GM12801 (cell line): ENCODE results near the gene MCL1.

Experiments used
- TF ChIP-seq, protein P1 (sequence below): IDR thresholded peaks from one replicate; pipeline ENCODE4 v1.5.1; 2011; ENCODE audit warnings: control low read depth; ENCODE audit not compliant: insufficient read length; ENCODE audit errors: extremely low read depth

MCL1 gene

DNA sequence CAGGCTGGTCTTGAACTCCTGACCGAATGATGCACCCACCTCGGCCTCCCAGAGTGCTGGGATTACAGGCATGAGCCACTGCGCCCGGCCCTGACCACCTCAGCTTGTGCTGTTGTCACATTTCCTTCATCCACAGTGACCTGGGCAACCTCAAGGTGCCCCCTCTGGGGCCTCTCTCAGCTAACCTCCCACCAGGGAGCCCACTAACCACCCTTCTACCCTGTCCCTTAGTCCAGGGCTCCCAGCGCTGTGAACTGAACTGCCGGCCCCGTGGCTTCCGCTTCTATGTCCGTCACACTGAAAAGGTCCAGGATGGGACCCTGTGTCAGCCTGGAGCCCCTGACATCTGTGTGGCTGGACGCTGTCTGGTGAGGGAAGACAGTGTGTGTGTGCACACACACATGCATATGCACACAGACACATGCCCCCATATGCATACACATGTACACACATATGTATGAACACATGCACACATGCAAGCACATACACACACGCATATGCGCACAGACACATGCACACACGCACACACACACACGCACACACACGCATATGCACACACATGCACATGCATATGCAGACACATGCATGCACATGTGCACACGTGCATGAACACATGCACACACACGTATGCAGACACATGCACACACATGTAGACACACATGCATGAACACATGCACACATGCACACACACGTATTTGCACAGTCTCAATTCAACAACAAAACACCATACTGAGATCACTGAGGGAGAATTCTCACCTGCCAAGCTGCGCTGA lies 24.0 kb downstream of the MCL1 start:
- TF ChIP-seq, protein P1, sequence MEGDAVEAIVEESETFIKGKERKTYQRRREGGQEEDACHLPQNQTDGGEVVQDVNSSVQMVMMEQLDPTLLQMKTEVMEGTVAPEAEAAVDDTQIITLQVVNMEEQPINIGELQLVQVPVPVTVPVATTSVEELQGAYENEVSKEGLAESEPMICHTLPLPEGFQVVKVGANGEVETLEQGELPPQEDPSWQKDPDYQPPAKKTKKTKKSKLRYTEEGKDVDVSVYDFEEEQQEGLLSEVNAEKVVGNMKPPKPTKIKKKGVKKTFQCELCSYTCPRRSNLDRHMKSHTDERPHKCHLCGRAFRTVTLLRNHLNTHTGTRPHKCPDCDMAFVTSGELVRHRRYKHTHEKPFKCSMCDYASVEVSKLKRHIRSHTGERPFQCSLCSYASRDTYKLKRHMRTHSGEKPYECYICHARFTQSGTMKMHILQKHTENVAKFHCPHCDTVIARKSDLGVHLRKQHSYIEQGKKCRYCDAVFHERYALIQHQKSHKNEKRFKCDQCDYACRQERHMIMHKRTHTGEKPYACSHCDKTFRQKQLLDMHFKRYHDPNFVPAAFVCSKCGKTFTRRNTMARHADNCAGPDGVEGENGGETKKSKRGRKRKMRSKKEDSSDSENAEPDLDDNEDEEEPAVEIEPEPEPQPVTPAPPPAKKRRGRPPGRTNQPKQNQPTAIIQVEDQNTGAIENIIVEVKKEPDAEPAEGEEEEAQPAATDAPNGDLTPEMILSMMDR, result no peak

DNA sequence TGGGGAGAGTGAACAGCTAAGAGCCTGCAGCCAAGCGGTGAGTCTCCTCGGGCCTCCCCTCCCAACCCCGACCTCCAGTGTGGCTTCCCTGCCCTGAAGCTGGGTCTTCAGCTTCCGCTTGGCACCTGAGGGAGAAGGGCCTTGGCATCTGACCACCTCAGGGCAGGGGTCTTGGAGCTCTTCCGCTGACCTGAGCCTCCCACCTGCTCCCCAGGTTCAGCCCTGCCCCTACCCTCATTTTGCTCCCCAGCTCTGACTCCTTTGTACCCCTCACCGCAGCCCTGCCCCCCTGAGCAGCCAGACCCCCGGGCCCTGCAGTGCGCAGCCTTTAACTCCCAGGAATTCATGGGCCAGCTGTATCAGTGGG lies 25.3 kb downstream of the MCL1 start:
- TF ChIP-seq, protein P1, result no peak

DNA sequence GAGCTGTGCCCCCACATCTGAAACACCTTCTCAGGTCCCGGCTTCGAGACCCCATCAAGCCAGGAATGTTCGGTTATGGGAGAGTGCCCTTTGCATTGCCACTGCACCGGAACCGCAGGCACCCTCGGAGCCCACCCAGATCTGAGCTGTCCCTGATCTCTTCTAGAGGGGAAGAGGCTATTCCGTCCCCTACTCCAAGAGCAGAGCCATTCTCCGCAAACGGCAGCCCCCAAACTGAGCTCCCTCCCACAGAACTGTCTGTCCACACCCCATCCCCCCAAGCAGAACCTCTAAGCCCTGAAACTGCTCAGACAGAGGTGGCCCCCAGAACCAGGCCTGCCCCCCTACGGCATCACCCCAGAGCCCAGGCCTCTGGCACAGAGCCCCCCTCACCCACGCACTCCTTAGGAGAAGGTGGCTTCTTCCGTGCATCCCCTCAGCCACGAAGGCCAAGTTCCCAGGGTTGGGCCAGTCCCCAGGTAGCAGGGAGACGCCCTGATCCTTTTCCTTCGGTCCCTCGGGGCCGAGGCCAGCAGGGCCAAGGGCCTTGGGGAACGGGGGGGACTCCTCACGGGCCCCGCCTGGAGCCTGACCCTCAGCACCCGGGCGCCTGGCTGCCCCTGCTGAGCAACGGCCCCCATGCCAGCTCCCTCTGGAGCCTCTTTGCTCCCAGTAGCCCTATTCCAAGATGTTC lies 25.9 kb downstream of the MCL1 start:
- TF ChIP-seq, protein P1, result no peak

DNA sequence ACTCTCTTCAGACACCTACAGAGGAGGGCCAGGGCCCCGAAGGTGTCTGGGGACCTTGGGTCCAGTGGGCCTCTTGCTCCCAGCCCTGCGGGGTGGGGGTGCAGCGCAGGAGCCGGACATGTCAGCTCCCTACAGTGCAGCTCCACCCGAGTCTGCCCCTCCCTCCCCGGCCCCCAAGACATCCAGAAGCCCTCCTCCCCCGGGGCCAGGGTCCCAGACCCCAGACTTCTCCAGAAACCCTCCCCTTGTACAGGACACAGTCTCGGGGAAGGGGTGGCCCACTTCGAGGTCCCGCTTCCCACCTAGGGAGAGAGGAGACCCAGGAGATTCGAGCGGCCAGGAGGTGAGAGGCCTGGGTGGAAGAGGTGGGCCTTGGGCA lies 26.5 kb downstream of the MCL1 start:
- TF ChIP-seq, protein P1, result no peak

DNA sequence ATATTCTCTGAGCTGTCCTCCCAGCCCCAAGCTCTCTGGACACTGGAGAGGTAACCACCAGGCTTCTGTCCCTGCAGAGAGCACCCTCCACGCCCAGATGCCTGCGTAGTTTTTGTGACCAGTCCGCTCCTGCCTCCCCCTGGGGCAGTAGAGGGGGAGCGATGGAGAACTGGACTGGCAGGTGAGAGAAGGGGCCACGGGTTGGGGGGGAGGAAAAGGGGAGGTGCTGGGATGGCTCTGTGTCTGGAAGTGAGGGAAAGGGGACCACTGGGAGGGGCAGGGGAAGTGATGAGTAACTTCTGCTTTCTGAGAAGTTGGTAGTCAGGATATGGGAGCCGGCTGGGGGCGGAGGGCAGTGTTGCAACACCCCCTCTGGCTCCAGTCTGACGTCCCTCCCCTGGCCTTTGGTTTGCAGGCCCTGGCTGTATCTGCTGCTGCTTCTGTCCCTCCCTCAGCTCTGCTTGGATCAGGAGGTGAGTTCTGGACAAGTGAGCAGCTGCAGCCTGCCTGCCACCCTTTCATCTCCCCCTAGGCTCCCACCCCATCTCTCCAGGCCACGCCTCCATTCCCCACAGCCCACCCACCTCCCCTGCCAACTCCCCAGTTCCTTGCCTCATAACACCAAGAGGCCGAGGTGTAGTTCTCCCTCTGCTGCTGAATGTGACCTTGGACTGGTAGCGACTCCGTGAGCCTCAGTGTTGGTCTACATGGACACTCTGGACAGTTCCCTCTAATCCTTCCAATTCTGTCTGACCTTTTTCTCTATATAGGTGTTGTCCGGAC lies 27.1 kb downstream of the MCL1 start:
- TF ChIP-seq, protein P1, result no peak

DNA sequence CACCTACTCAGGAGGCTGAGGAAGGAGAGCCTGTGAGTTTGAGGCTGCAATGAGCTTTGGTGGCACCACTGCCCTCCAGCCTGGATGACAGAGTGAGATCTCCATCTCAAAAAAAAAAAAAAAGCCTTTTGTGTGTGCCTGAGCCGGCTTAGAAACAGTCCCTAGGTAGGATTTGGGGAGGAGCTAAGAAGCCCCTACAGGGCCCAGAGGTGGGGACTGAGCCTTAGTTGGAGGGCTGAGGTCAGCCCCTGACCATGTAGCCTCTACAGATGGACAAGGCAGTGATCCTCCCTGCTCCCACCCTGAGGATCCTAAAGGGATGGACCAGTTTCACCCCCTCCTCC lies 27.7 kb downstream of the MCL1 start:
- TF ChIP-seq, protein P1, result no peak

DNA sequence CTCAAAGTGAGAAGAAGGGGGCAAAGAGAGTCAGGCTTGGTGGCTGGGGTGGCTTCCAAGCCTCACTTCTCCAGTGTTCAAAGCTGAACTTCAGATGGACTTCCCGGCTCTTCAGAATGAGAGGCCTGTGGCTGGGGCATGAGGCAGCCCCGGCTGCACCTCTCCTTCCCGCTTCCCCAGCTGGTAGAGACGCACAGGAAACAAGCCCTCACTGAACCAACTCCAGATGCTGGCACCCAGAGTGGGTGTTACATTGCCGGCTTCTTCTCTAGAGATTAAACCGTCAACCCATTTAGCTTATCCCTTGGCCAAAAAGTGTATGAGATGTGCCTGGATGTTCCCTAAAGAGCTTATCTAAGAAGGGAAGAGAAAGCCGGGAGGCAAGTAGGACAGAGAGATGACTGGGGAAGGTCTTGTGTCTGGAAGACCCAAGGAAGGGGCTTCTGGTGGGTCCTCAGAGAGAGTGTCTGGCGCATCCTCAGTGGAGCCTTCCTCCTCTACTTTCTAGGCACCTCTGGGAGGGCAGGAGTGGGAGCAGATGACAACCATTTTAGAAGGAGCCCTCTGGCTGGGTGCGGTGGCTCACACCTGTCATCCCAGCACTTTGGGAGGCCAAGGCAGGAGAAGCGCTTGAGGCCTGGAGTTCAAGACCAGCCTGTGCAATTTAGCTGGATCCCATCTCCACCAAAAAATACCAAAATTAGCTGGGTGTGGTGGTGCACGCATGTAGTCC lies 28.2 kb downstream of the MCL1 start:
- TF ChIP-seq, protein P1, result no peak
